IMR-90 (cell line): ENCODE measurements around the gene LDAF1. TPM values are rescaled to one million over a fixed set of nuclear protein-coding genes. Genes with fewer than 3 reads are reported as not detected.

Source experiments
- ATAC-seq: fragments of 200-7000 bp; cut with Tn5 transposase; 2 replicates; pipeline ENCODE4 v1.9.1; 2020; ENCODE audit warnings: low read depth, mild to moderate bottlenecking, moderate library complexity
- BruUV-seq: library from RNA; stranded (reverse); fragments of 400-500 nt; replicated peaks from 2 replicates; lab custom pipeline; 2021; lab: Mats Ljungman, UMichigan
- CTCF ChIA-PET: fragments of 300-600 bp; formaldehyde crosslinking; extraction: SDS; loops from one replicate; lab custom pipeline; 2021; ENCODE audit warnings: antibody characterized with exemption; lab: Yijun Ruan, JAX
- POLR2A ChIA-PET: fragments of 300-600 bp; sonication (Branson Sonifier 250); formaldehyde crosslinking; loops from one replicate; lab custom pipeline; 2022; ENCODE audit warnings: antibody characterized with exemption; ENCODE audit not compliant: unreplicated experiment; lab: Charles Lee
- DNase-seq: peaks from one replicate; pipeline ENCODE4 v3.0.0; 2013
- H2AFZ ChIP-seq: replicated peaks from 2 replicates; pipeline ENCODE3; 2013; ENCODE audit warnings: low read length, mild to moderate bottlenecking; ENCODE audit not compliant: poor library complexity
- H2AK5ac ChIP-seq: 2 replicates; pipeline ENCODE4 v1.6.1; 2013; ENCODE audit warnings: low read depth, low read length, inconsistent platforms
- H2AK9ac ChIP-seq: replicated peaks from 2 replicates; pipeline ENCODE3; 2013; ENCODE audit warnings: mild to moderate bottlenecking, low read depth, low read length, moderate library complexity; ENCODE audit not compliant: poor library complexity
- H2BK120ac ChIP-seq: 2 replicates; pipeline ENCODE4 v1.6.1; 2013; ENCODE audit warnings: low read depth, low read length, inconsistent platforms
- H2BK15ac ChIP-seq: 3 replicates; pipeline ENCODE4 v1.6.1; 2013; ENCODE audit warnings: low read depth, low read length, inconsistent platforms
- H2BK20ac ChIP-seq: 2 replicates; pipeline ENCODE4 v1.6.1; 2013; ENCODE audit warnings: low read depth, mild to moderate bottlenecking, inconsistent platforms, low read length, moderate library complexity
- H2BK5ac ChIP-seq: 2 replicates; pipeline ENCODE4 v1.6.1; 2013; ENCODE audit warnings: mild to moderate bottlenecking, low read depth, low read length, inconsistent platforms; ENCODE audit not compliant: poor library complexity, severe bottlenecking
- H3K14ac ChIP-seq: replicated peaks from 2 replicates; pipeline ENCODE4 v1.6.1; 2013; ENCODE audit warnings: low read depth, low read length, inconsistent platforms
- H3K18ac ChIP-seq: 2 replicates; pipeline ENCODE4 v1.6.1; 2013; ENCODE audit warnings: low read depth, low read length, control low read depth
- H3K23ac ChIP-seq: 2 replicates; pipeline ENCODE4 v1.6.1; 2013; ENCODE audit warnings: low read depth, low read length, inconsistent platforms
- H3K27ac ChIP-seq: 2 replicates; pipeline ENCODE4 v1.5.1; 2013; ENCODE audit warnings: mild to moderate bottlenecking, control low read depth, low read length; ENCODE audit not compliant: insufficient read depth
- H3K27me3 ChIP-seq: 2 replicates; pipeline ENCODE4 v1.6.1; 2013; ENCODE audit warnings: low read length; ENCODE audit not compliant: control insufficient read depth, insufficient read depth
- H3K36me3 ChIP-seq: 2 replicates; pipeline ENCODE4 v1.6.1; 2013; ENCODE audit warnings: low read length, mixed read lengths; ENCODE audit not compliant: control insufficient read depth, insufficient read depth
- H3K4ac ChIP-seq: 2 replicates; pipeline ENCODE4 v1.6.1; 2013; ENCODE audit warnings: low read depth, low read length, inconsistent platforms
- H3K4me1 ChIP-seq: 2 replicates; pipeline ENCODE4 v1.6.1; 2013; ENCODE audit warnings: low read length, mixed read lengths; ENCODE audit not compliant: control insufficient read depth, insufficient read depth
- H3K4me2 ChIP-seq: 2 replicates; pipeline ENCODE4 v1.6.1; 2013; ENCODE audit warnings: low read depth, mild to moderate bottlenecking, control low read depth, low read length, moderate library complexity
- H3K4me3 ChIP-seq: 2 replicates; pipeline ENCODE4 v1.5.1; 2013; ENCODE audit warnings: low read depth, mild to moderate bottlenecking, control low read depth, low read length, moderate library complexity; ENCODE audit not compliant: insufficient read depth
- H3K56ac ChIP-seq: 2 replicates; pipeline ENCODE4 v1.6.1; 2013; ENCODE audit warnings: low read length, inconsistent platforms; ENCODE audit not compliant: insufficient read depth; ENCODE audit errors: extremely low read depth
- H3K79me1 ChIP-seq, 2 experiments: 2 replicates each; pipeline ENCODE4 v1.6.1; 2013; ENCODE audit warnings: low read length in 2 of 2, inconsistent platforms in 1 of 2, low read depth in 1 of 2
- H3K9ac ChIP-seq: 2 replicates; pipeline ENCODE4 v1.6.1; 2013; ENCODE audit warnings: low read depth, low read length, control low read depth
- H3K9me1 ChIP-seq: 2 replicates; pipeline ENCODE4 v1.6.1; 2013; ENCODE audit warnings: low read length, inconsistent platforms; ENCODE audit not compliant: insufficient read depth
- H3K9me3 ChIP-seq: 2 replicates; pipeline ENCODE4 v1.6.1; 2013; ENCODE audit warnings: low read length; ENCODE audit not compliant: control insufficient read depth, insufficient read depth
- H4K20me1 ChIP-seq: 2 replicates; pipeline ENCODE4 v1.6.1; 2013; ENCODE audit warnings: low read length, inconsistent platforms; ENCODE audit not compliant: insufficient read depth
- H4K5ac ChIP-seq: 2 replicates; pipeline ENCODE4 v1.6.1; 2013; ENCODE audit warnings: mild to moderate bottlenecking, low read depth, low read length, control low read depth
- H4K8ac ChIP-seq, 2 experiments: 2 replicates each; pipeline ENCODE4 v1.6.1; 2013; ENCODE audit warnings: low read depth in 2 of 2, low read length in 2 of 2, control low read depth in 1 of 2, inconsistent platforms in 1 of 2
- H4K91ac ChIP-seq: 2 replicates; pipeline ENCODE4 v1.6.1; 2013; ENCODE audit warnings: low read depth, low read length, inconsistent platforms; ENCODE audit not compliant: insufficient read depth
- BHLHE40 ChIP-seq: fragments of 150-350 bp; IDR thresholded peaks from 2 replicates; pipeline ENCODE4 v1.6.1; 2016; ENCODE audit warnings: mild to moderate bottlenecking, low read depth, low read length
- CEBPB ChIP-seq: IDR thresholded peaks from 2 replicates; pipeline ENCODE4 v1.6.1; 2012; ENCODE audit warnings: low read depth, low read length, improper control_type of control experiment
- CHD1 ChIP-seq: IDR thresholded peaks from 2 replicates; pipeline ENCODE4 v1.6.1; 2012; ENCODE audit warnings: low read depth, low read length, improper control_type of control experiment
- MAFK ChIP-seq: IDR thresholded peaks from 2 replicates; pipeline ENCODE4 v1.6.1; 2012; ENCODE audit warnings: low read depth, low read length, improper control_type of control experiment
- MAZ ChIP-seq: IDR thresholded peaks from 2 replicates; pipeline ENCODE4 v1.6.1; 2012; ENCODE audit warnings: low read depth, mild to moderate bottlenecking, low read length, improper control_type of control experiment, moderate library complexity, borderline replicate concordance
- MXI1 ChIP-seq: IDR thresholded peaks from 2 replicates; pipeline ENCODE4 v1.6.1; 2012; ENCODE audit warnings: low read depth, mild to moderate bottlenecking, low read length, moderate library complexity, borderline replicate concordance
- NFE2L2 ChIP-seq: fragments of 150-350 bp; IDR thresholded peaks from 2 replicates; pipeline ENCODE4 v1.6.1; 2016; ENCODE audit warnings: low read depth, mild to moderate bottlenecking, low read length
- POLR2A ChIP-seq: IDR thresholded peaks from 2 replicates; pipeline ENCODE4 v1.6.1; 2012; ENCODE audit warnings: mild to moderate bottlenecking, low read depth, low read length
- RAD21 ChIP-seq: IDR thresholded peaks from 2 replicates; pipeline ENCODE4 v1.6.1; 2012; ENCODE audit warnings: low read length, improper control_type of control experiment
- RCOR1 ChIP-seq: IDR thresholded peaks from 2 replicates; pipeline ENCODE4 v1.6.1; 2012; ENCODE audit warnings: mild to moderate bottlenecking, low read length, improper control_type of control experiment; ENCODE audit not compliant: insufficient replicate concordance
- RFX5 ChIP-seq: IDR thresholded peaks from 2 replicates; pipeline ENCODE4 v1.8.0; 2012; ENCODE audit warnings: low read depth, mild to moderate bottlenecking, low read length, moderate library complexity
- SMC3 ChIP-seq: fragments of 150-350 bp; IDR thresholded peaks from 2 replicates; pipeline ENCODE4 v1.6.1; 2016; ENCODE audit warnings: low read depth, mild to moderate bottlenecking, antibody characterized with exemption, low read length, moderate library complexity
- WGBS, 2 experiments: methylation state at CpG; one replicate each; pipeline versions ENCODE4 v1.1.5 to v1.1.7; 2013; ENCODE audit warnings: missing lambda C conversion rate in 2 of 2; ENCODE audit not compliant: insufficient read length in 1 of 2; ENCODE audit errors: extremely low coverage in 2 of 2; 5-methylcytosine and 5-hydroxymethylcytosine counted together
- dilution Hi-C: fragments of 300-500 bp; cut with HindIII; formaldehyde crosslinking; loops from one replicate; pipeline ENCODE4 v1.14.3; 2018; ENCODE audit warnings: low sequenced_read_pairs; ENCODE audit not compliant: unreplicated experiment
- in situ Hi-C: fragments of 300-500 bp; cut with MboI; formaldehyde crosslinking; loops from 3 replicates; pipeline ENCODE4 v1.14.3; 2019; ENCODE audit warnings: low sequenced_read_pairs, inconsistent platforms, mixed read lengths
- intact Hi-C: fragments of 100-400 bp; cut with micrococcal nuclease; formaldehyde crosslinking; loops from 2 replicates; pipeline ENCODE4 v1.10.0; 2022
- polyA plus RNA-seq, 3 experiments: library from polyadenylated mRNA; depleted of rRNA; stranded (reverse); fragments of >200 nt; gene quantifications; 2 replicates each; pipeline ENCODE4 v1.2.3, GENCODE V29; 2012; ENCODE audit warnings: low replicate concordance in 1 of 3
- total RNA-seq: library from RNA; depleted of rRNA; stranded (reverse); fragments of >200 nt; gene quantifications from 2 replicates; pipeline ENCODE4 v1.2.3, GENCODE V29; 2012
- TF ChIP-seq, protein P1 (sequence below): fragments of 150-350 bp; IDR thresholded peaks from 2 replicates; pipeline ENCODE4 v1.6.1; 2017; ENCODE audit warnings: mild to moderate bottlenecking, antibody characterized with exemption, low read length, low read depth
- TF ChIP-seq, protein P2 (sequence below): fragments of 150-350 bp; IDR thresholded peaks from 2 replicates; pipeline ENCODE4 v1.6.1; 2016; ENCODE audit warnings: low read depth, mild to moderate bottlenecking, low read length, moderate library complexity, borderline replicate concordance
- TF ChIP-seq, protein P3 (sequence below): conservative IDR thresholded peaks from 2 replicates; pipeline ENCODE4 v1.5.1; 2012; ENCODE audit warnings: mild to moderate bottlenecking, low read depth, low read length, improper control_type of control experiment

Gene LDAF1
- total and polyA plus RNA-seq, 2 of the 4 experiments (the other 2 are of a cell fraction) = 21.0 to 62.2 TPM

DNA sequence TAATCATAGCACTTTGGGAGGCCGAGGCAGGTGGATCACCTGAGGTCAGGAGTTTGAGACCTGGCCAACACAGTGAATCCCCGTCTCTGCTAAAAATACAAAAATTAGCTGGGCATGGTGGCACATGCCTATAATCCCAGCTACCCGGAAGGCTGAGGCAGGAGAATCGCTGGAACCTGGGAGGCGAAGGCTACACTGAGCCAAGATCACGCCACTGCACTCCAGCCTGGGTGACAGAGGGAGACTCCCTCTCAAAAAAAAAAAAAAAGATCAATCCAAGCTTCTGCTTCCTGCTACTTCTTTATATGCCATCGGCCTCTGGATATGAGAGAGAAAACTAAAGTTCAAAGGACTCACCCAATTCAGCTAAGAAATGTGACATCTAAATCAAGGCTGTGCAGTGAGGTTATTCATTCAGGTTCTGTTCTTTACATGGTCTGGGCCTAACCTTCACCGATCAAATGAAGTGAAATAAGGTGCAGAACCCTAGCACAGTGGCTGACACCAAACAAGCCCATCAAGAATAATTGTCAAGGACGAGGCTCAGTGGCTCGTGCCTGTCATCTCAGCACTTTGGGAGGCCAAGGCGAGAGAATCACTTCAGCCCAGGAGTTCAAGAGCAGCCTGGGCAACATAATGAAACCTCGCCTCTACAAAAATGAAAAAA, 27.3 kb downstream of the LDAF1 start:
- CTCF ChIA-PET = interaction anchor here (0.6 to 2.0 kb wide), 2 partner anchors 16 to 115 kb away, joined by 3 to 17 read pairs; no protein-coding TSS in a partner anchor
- dilution Hi-C loops = no loop called here
- no peak for TF ChIP-seq CEBPB
- TF ChIP-seq RAD21 = no peak
- TF ChIP-seq, protein P1, sequence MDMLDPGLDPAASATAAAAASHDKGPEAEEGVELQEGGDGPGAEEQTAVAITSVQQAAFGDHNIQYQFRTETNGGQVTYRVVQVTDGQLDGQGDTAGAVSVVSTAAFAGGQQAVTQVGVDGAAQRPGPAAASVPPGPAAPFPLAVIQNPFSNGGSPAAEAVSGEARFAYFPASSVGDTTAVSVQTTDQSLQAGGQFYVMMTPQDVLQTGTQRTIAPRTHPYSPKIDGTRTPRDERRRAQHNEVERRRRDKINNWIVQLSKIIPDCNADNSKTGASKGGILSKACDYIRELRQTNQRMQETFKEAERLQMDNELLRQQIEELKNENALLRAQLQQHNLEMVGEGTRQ = no peak
- TF ChIP-seq RCOR1 = no peak
- TF ChIP-seq NFE2L2 = no peak
- no peak for TF ChIP-seq MAZ
- TF ChIP-seq SMC3 = no peak
- TF ChIP-seq, protein P2, sequence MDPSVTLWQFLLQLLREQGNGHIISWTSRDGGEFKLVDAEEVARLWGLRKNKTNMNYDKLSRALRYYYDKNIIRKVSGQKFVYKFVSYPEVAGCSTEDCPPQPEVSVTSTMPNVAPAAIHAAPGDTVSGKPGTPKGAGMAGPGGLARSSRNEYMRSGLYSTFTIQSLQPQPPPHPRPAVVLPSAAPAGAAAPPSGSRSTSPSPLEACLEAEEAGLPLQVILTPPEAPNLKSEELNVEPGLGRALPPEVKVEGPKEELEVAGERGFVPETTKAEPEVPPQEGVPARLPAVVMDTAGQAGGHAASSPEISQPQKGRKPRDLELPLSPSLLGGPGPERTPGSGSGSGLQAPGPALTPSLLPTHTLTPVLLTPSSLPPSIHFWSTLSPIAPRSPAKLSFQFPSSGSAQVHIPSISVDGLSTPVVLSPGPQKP = no peak
- TF ChIP-seq BHLHE40 = no peak
- TF ChIP-seq RFX5 = no peak
- TF ChIP-seq MAFK = no peak
- TF ChIP-seq, protein P3, sequence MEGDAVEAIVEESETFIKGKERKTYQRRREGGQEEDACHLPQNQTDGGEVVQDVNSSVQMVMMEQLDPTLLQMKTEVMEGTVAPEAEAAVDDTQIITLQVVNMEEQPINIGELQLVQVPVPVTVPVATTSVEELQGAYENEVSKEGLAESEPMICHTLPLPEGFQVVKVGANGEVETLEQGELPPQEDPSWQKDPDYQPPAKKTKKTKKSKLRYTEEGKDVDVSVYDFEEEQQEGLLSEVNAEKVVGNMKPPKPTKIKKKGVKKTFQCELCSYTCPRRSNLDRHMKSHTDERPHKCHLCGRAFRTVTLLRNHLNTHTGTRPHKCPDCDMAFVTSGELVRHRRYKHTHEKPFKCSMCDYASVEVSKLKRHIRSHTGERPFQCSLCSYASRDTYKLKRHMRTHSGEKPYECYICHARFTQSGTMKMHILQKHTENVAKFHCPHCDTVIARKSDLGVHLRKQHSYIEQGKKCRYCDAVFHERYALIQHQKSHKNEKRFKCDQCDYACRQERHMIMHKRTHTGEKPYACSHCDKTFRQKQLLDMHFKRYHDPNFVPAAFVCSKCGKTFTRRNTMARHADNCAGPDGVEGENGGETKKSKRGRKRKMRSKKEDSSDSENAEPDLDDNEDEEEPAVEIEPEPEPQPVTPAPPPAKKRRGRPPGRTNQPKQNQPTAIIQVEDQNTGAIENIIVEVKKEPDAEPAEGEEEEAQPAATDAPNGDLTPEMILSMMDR = no peak
- no peak for TF ChIP-seq MXI1
- TF ChIP-seq POLR2A = no peak
- TF ChIP-seq CHD1 = no peak

More for the DNA sequence above, 27.3 kb downstream of the LDAF1 start:
- no peaks in the 10 kb centered on the region for H4K20me1 ChIP-seq
- no peaks in the 10 kb centered on the region for H3K79me1 ChIP-seq
- H3K18ac ChIP-seq = no peak overlapping the region
- no peak overlapping the region for H3K4me2 ChIP-seq
- no peak overlapping the region for H4K91ac ChIP-seq
- in situ Hi-C loops (loop anchor here (5.0 kb wide), 1 partner anchor 112 kb away; no protein-coding TSS in a partner anchor), intact Hi-C loops (no loop called here)
- no peak overlapping the region for H2AK5ac ChIP-seq
- H3K9me3 ChIP-seq = no peaks in the 10 kb centered on the region; the same call in 1 of the 2 replicates
- 86% methylated on average over 3 of the region's 12 CpGs; no CpG with 5 or more reads in 1 of the 2 experiments for WGBS, 2 experiments
- no peak overlapping the region for H3K4ac ChIP-seq
- no peak overlapping the region for H3K9ac ChIP-seq
- no peak overlapping the region; the same call in 1 of the 2 replicates for H2BK20ac ChIP-seq
- ATAC-seq = no peak
- no peak overlapping the region for H2BK15ac ChIP-seq
- no peak overlapping the region for H2BK120ac ChIP-seq
- no peak overlapping the region for H3K4me3 ChIP-seq
- H3K23ac ChIP-seq = no peak overlapping the region
- no peaks in the 10 kb centered on the region for H3K9me1 ChIP-seq
- peaks cover 6% of the 10 kb centered on the region for H3K4me1 ChIP-seq
- no peak overlapping the region for H3K27ac ChIP-seq
- no peaks in the 10 kb centered on the region for H3K27me3 ChIP-seq
- H3K56ac ChIP-seq = no peak overlapping the region
- POLR2A ChIA-PET = interaction anchor here (0.6 kb wide), 1 partner anchor 10 kb away, joined by 3 read pairs; no protein-coding TSS in a partner anchor
- no peak overlapping the region for H2BK5ac ChIP-seq
- H2AK9ac ChIP-seq = no peak overlapping the region
- H3K36me3 ChIP-seq = peaks cover 14% of the 10 kb centered on the region
- BruUV-seq = no TSS peak
- no peak overlapping the region for H2AFZ ChIP-seq
- DNase-seq = no peak
- no peak overlapping the region for H4K5ac ChIP-seq
- H4K8ac ChIP-seq = no peak overlapping the region
- H3K14ac ChIP-seq = no peak overlapping the region
